IPS-15b (cell line): Measurements from ENCODE around the gene PDE4B.
"Not testable (repeated sequence)": the region's sequence is repeated elsewhere in the genome, so short reads cannot be mapped to it uniquely, and the experiment has no call there.

Experiments
- H3K27me3 ChIP-seq: one replicate; pipeline ENCODE4 v1.6.1; 2013; ENCODE audit warnings: low read length; ENCODE audit not compliant: control insufficient read depth, insufficient read depth
- H3K36me3 ChIP-seq: one replicate; pipeline ENCODE4 v1.6.1; 2013; ENCODE audit warnings: low read length; ENCODE audit not compliant: control insufficient read depth, insufficient read depth
- H3K4me1 ChIP-seq: one replicate; pipeline ENCODE4 v1.6.1; 2013; ENCODE audit warnings: mild to moderate bottlenecking, low read length; ENCODE audit not compliant: control insufficient read depth, insufficient read depth
- H3K4me3 ChIP-seq: one replicate; pipeline ENCODE4 v1.5.1; 2013; ENCODE audit warnings: low read depth, low read length
- H3K9ac ChIP-seq: one replicate; pipeline ENCODE4 v1.6.1; 2013; ENCODE audit warnings: low read depth, mild to moderate bottlenecking, low read length
- H3K9me3 ChIP-seq: one replicate; pipeline ENCODE4 v1.6.1; 2013; ENCODE audit warnings: mild to moderate bottlenecking, low read length; ENCODE audit not compliant: control insufficient read depth, insufficient read depth

PDE4B gene

DNA sequence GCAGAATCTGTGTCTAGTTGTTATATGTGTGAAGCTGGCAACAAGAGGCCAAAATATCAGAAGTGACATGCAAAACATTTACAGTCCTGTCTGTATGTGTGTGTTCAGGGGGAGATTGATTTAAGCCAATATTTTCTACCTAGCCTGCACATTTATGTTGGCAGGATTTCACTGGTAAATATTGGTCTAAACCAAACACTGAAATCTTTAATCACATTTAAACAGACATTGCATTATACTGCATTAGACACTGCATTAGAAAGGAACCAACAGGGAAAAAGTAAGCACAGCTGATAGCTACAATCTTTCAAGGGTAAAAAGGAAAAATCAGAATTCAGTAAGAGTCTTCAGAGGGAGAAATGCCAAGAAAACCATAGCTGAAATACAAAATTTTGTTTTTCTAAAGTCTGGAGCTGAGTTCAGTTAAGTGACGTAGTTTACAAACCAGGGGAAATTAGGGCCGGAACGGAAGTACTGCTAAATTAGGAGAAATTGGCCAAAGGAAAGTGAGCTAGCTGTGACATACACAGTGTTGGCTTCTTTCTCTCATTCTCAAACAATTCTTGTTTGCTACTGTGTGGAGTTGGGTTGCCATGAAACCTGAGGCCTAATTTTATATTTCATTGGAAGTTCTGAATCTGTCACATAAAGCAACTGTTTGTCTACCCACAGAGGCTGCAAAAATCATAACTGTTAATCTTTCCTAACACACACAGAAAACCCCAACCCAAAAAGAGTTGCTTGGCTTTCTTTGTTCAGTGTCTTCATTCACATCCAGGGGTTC lies 524.0 kb downstream of the PDE4B start:
- Histone ChIP-seq H3K27me3 (no peaks in the 10 kb centered on the region), H3K9ac (no peak overlapping the region), H3K9me3 (no peaks in the 10 kb centered on the region), H3K4me3 (no peak overlapping the region), H3K36me3 (no peaks in the 10 kb centered on the region), H3K4me1 (no peaks in the 10 kb centered on the region)

DNA sequence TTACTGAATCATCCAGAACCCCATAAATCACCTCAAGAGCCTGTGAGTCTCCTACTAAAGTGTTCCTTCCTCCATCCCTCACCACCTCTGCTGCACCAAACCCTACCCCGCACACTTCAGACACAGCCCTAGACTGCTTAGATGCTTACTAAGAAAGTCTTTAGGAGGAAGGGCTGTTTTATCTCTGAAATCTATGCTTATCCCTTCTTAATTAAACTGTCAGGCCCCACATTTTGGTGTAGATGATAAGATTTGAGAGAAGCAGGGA lies 524.5 kb downstream of the PDE4B start:
- H3K4me3 ChIP-seq, result no peak overlapping the region
- no peaks in the 10 kb centered on the region for H3K9me3 ChIP-seq
- no peaks in the 10 kb centered on the region for H3K27me3 ChIP-seq
- no peaks in the 10 kb centered on the region for H3K36me3 ChIP-seq
- H3K9ac ChIP-seq, result no peak overlapping the region
- H3K4me1 ChIP-seq, result no peaks in the 10 kb centered on the region

- H3K36me3 ChIP-seq, result no peaks in the 10 kb centered on the region
- H3K9ac ChIP-seq, result no peak overlapping the region
- H3K4me1 ChIP-seq, result peaks cover 2% of the 10 kb centered on the region
- H3K9me3 ChIP-seq, result no peaks in the 10 kb centered on the region
- no peaks in the 10 kb centered on the region for H3K27me3 ChIP-seq
- H3K4me3 ChIP-seq, result no peak overlapping the region
Observed at GRCh38 chr1:66320231-66320630, 527.5 kb downstream of the PDE4B start.

GRCh38 chr1:66322462-66322861 lies 529.8 kb downstream of the PDE4B start:
- not testable (repeated sequence) for H3K4me3 ChIP-seq, H3K4me1 ChIP-seq, H3K9me3 ChIP-seq, H3K36me3 ChIP-seq, H3K27me3 ChIP-seq, H3K9ac ChIP-seq

GRCh38 chr1:66323958-66324625 lies 531.4 kb downstream of the PDE4B start:
- no peaks in the 10 kb centered on the region for H3K36me3 ChIP-seq

DNA sequence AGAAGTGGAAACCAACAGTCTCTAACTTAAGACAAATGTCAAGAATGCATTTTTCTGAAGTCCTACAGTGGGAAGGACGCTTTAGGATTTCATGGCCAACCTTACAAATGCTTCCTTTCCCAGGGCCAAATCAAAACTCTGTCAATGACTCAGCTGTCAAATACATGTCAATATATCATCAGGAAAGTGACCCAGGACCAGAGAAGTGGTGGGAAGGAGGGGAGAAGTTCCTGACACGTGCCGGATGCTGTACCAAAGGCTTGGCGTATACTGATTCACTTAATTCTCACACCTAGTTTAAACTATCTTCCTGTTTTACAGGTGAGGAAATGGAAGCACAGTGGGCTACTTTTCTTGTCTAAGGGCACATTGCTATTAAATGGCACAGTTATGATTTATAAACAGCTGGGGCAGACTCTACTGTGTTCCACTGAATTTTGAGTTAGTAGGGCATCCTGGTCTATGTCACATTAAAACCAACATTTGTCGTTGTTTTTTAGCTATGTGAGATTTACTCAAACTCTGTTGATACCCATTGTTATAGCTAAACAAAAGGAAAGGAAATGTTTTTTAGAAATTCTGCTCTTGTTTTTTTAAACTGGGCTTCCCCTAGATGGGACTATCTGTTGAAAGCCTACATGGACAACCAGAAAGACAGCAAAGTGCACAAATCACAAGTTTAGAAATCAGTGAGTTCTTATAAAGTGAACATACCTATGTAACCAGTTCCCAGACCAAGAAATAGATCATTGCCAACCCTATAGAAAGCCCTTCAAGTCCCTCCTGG lies 533.1 kb downstream of the PDE4B start:
- Histone ChIP-seq H3K36me3 (no peaks in the 10 kb centered on the region), H3K4me3 (no peak overlapping the region), H3K9ac (no peak overlapping the region), H3K27me3 (no peaks in the 10 kb centered on the region), H3K4me1 (peaks cover 2% of the 10 kb centered on the region), H3K9me3 (no peaks in the 10 kb centered on the region)

More at GRCh38 chr1:66323958-66324625, 531.4 kb downstream of the PDE4B start:
- Histone ChIP-seq H3K27me3 (no peaks in the 10 kb centered on the region), H3K4me1 (peaks cover 2% of the 10 kb centered on the region), H3K9ac (no peak overlapping the region), H3K9me3 (no peaks in the 10 kb centered on the region), H3K4me3 (no peak overlapping the region)

DNA sequence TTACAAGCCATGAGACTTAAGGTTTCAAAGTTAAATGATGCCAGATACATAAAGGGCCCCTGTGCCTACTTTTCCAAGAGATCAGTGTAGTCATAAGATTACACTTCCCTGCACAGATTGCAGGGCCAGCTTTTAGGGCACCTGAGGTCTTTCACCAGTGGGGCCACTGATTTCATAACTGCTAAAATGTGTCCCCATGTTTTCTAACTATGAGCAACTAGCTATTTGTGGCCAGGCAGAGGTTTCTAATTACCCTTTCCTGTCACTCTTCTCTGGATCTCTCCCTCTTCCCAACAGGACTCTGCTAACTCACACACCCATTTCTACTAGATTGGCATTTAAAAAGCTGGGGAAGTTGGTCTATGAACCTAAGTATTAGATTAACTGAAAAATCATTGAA lies 534.2 kb downstream of the PDE4B start:
- Histone ChIP-seq H3K36me3 (no peaks in the 10 kb centered on the region), H3K9ac (no peak overlapping the region), H3K4me1 (peaks cover 6% of the 10 kb centered on the region), H3K27me3 (no peaks in the 10 kb centered on the region), H3K9me3 (no peaks in the 10 kb centered on the region), H3K4me3 (no peak overlapping the region)

DNA sequence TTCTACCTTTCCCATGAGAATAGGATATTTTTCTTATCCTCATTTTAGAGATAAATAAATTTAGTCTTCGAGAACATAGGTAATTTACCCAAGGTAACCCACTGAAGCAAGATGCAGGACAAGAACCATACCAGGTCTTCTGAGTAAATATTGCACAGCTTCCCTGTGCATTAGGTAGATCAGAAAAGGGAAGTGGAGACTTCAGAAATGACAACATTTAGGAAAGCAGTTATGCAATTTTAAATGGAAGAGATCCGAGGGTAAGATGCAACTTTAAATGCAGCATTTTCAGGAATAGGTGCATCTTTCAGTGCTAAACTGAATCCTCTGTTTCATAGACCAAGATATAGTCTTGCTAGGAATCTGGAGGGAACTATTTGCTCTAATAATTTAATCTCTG lies 534.9 kb downstream of the PDE4B start:
- no peak overlapping the region for H3K9ac ChIP-seq
- H3K4me1 ChIP-seq, result peaks cover 8% of the 10 kb centered on the region

GRCh38 chr1:66328896-66329295 lies 536.2 kb downstream of the PDE4B start:
- Histone ChIP-seq H3K36me3 (no peaks in the 10 kb centered on the region), H3K27me3 (no peaks in the 10 kb centered on the region), H3K9ac (no peak overlapping the region), H3K4me1 (peaks cover 11% of the 10 kb centered on the region), H3K4me3 (no peak overlapping the region), H3K9me3 (no peaks in the 10 kb centered on the region)

More for the DNA sequence above, 534.9 kb downstream of the PDE4B start:
- H3K9me3 ChIP-seq, result no peaks in the 10 kb centered on the region
- H3K36me3 ChIP-seq, result no peaks in the 10 kb centered on the region
- H3K27me3 ChIP-seq, result no peaks in the 10 kb centered on the region
- no peak overlapping the region for H3K4me3 ChIP-seq

- H3K4me3 ChIP-seq, result no peak overlapping the region
- H3K9me3 ChIP-seq, result no peaks in the 10 kb centered on the region
- peaks cover 19% of the 10 kb centered on the region for H3K4me1 ChIP-seq
- no peak overlapping the region for H3K9ac ChIP-seq
- H3K36me3 ChIP-seq, result no peaks in the 10 kb centered on the region
- no peaks in the 10 kb centered on the region for H3K27me3 ChIP-seq
Observed at GRCh38 chr1:66330722-66331141, 538.0 kb downstream of the PDE4B start.

- Histone ChIP-seq H3K4me3 (peak overlapping the region; percentile 50), H3K9me3 (no peaks in the 10 kb centered on the region), H3K9ac (no peak overlapping the region), H3K36me3 (no peaks in the 10 kb centered on the region), H3K4me1 (peaks cover 24% of the 10 kb centered on the region), H3K27me3 (no peaks in the 10 kb centered on the region)
Observed at GRCh38 chr1:66331658-66332547, 539.2 kb downstream of the PDE4B start.
